ENCODE measurements around the gene TM9SF1. TPM values are rescaled to one million over a fixed set of nuclear protein-coding genes. Genes with fewer than 3 reads are reported as not detected.
"Not testable (repeated sequence)": the region's sequence is repeated elsewhere in the genome, so short reads cannot be mapped to it uniquely, and the experiment has no call there.

TM9SF1 gene
- total and polyA plus RNA-seq, 2 experiments from 2014 or later = 12.6 to 27.5 TPM

DNA sequence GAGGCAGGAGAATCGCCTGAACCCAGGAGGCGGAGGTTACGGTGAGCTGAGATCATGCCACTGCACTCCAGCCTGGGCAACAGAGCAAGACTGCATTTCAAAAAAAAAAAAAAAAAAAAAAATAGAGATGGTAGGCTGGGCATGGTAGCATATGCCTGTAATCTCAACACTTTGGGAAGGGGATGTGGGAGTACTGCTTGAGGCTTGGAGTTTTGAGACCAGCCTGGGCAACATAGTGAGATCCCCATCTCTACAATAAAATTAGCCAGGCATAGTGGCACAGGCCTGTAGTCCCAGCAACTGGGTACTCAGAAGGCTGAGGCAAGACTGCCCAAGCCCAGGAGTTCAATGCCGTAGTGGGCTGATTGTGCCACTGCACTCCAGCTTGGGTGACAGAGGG is 27.7 kb upstream of the TM9SF1 start:
- ATAC-seq; H3K4me3 Mint-ChIP-seq; H3K27ac ChIP-seq (ENCODE audit: low read depth); H3K9me3 Mint-ChIP-seq; H3F3A ChIP-seq (replicated peaks; ENCODE audit: low read depth); H2AFZ ChIP-seq; H3K9me2 ChIP-seq (ENCODE audit: insufficient read depth); H3K27ac Mint-ChIP-seq; H3K4me3 ChIP-seq; H3K4me1 ChIP-seq (ENCODE audit: insufficient read depth); H3K4me1 Mint-ChIP-seq; H3K27me3 Mint-ChIP-seq (ENCODE audit: insufficient read depth, low read depth, poor library complexity); H3K4me2 ChIP-seq; H3K27me3 ChIP-seq (ENCODE audit: insufficient read depth); DNase-seq (ENCODE audit: low spot score): not testable (repeated sequence)
- H3K79me2 ChIP-seq (replicated peaks; ENCODE audit: insufficient read depth) = peaks cover 89% of the 10 kb centered on the region
- peaks cover 36% of the 10 kb centered on the region for H4K20me1 ChIP-seq (replicated peaks; ENCODE audit: insufficient read depth)
- peaks cover 12% of the 10 kb centered on the region for H3K36me3 ChIP-seq (ENCODE audit: insufficient read depth)
- peaks cover 11% of the 10 kb centered on the region for H3K36me3 Mint-ChIP-seq (ENCODE audit: low read depth)

GRCh38 chr14:24219521-24219920 is 24.3 kb upstream of the TM9SF1 start:
- Histone ChIP-seq H3K36me3 (ENCODE audit: insufficient read depth) (no peaks in the 10 kb centered on the region), H3K9me2 (ENCODE audit: insufficient read depth) (no peaks in the 10 kb centered on the region), H3K4me1 (ENCODE audit: insufficient read depth) (peaks cover 4% of the 10 kb centered on the region; the same call in 1 of the 2 replicates), H3K79me2 (replicated peaks; ENCODE audit: insufficient read depth) (peaks cover 54% of the 10 kb centered on the region), H4K20me1 (replicated peaks; ENCODE audit: insufficient read depth) (peaks cover 27% of the 10 kb centered on the region), H3K27me3 (ENCODE audit: insufficient read depth) (no peaks in the 10 kb centered on the region), H3K4me2 (no peak overlapping the region), H2AFZ (no peak overlapping the region), H3K4me3 (no peak overlapping the region), H3K27ac (ENCODE audit: low read depth) (no peak overlapping the region), H3F3A (replicated peaks; ENCODE audit: low read depth) (peaks cover 19% of the 10 kb centered on the region)
- Mint-ChIP-seq H3K4me3 (no peak overlapping the region), H3K27ac (no peak overlapping the region), H3K27me3 (ENCODE audit: insufficient read depth, low read depth, poor library complexity) (peaks cover 4% of the 10 kb centered on the region), H3K9me3 (no peaks in the 10 kb centered on the region; the same call in 2 of the 3 replicates), H3K36me3 (ENCODE audit: low read depth) (peaks cover 9% of the 10 kb centered on the region; the same call in 2 of the 3 replicates), H3K4me1 (peaks cover 7% of the 10 kb centered on the region)
- no peak for TF ChIP-seq ZNF114 (CRISPR knock-in tag; IDR thresholded peaks at IDR 0.05)
- no peak for TF ChIP-seq CREB1 (CRISPR knock-in tag; IDR thresholded peaks at IDR 0.05; ENCODE audit: low read depth)
- no peak for TF ChIP-seq ETS1 (IDR thresholded peaks at IDR 0.05)
- TF ChIP-seq, protein P1, sequence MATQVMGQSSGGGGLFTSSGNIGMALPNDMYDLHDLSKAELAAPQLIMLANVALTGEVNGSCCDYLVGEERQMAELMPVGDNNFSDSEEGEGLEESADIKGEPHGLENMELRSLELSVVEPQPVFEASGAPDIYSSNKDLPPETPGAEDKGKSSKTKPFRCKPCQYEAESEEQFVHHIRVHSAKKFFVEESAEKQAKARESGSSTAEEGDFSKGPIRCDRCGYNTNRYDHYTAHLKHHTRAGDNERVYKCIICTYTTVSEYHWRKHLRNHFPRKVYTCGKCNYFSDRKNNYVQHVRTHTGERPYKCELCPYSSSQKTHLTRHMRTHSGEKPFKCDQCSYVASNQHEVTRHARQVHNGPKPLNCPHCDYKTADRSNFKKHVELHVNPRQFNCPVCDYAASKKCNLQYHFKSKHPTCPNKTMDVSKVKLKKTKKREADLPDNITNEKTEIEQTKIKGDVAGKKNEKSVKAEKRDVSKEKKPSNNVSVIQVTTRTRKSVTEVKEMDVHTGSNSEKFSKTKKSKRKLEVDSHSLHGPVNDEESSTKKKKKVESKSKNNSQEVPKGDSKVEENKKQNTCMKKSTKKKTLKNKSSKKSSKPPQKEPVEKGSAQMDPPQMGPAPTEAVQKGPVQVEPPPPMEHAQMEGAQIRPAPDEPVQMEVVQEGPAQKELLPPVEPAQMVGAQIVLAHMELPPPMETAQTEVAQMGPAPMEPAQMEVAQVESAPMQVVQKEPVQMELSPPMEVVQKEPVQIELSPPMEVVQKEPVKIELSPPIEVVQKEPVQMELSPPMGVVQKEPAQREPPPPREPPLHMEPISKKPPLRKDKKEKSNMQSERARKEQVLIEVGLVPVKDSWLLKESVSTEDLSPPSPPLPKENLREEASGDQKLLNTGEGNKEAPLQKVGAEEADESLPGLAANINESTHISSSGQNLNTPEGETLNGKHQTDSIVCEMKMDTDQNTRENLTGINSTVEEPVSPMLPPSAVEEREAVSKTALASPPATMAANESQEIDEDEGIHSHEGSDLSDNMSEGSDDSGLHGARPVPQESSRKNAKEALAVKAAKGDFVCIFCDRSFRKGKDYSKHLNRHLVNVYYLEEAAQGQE (IDR thresholded peaks at IDR 0.05; ENCODE audit: unreplicated experiment) = no peak
- no peak for TF ChIP-seq EZH2phosphoT487 (IDR thresholded peaks at IDR 0.05; ENCODE audit: unreplicated experiment)
- no peak for TF ChIP-seq JUNB (IDR thresholded peaks at IDR 0.05; ENCODE audit: unreplicated experiment)
- TF ChIP-seq POLR2AphosphoS5 (IDR thresholded peaks at IDR 0.05; ENCODE audit: low read depth) = no peak
- DNase-seq (ENCODE audit: low spot score) (no peak), ATAC-seq (no peak)

All from GM23338 (cell line).